ENCODE results near the gene HTR1B. TPM values are rescaled to one million over a fixed set of nuclear protein-coding genes. Genes with fewer than 3 reads are reported as not detected.

HTR1B gene
- total and polyA plus RNA-seq, 2 of the 4 experiments (the other 2 are of a cell fraction), result 0.27 to 0.36 TPM

DNA sequence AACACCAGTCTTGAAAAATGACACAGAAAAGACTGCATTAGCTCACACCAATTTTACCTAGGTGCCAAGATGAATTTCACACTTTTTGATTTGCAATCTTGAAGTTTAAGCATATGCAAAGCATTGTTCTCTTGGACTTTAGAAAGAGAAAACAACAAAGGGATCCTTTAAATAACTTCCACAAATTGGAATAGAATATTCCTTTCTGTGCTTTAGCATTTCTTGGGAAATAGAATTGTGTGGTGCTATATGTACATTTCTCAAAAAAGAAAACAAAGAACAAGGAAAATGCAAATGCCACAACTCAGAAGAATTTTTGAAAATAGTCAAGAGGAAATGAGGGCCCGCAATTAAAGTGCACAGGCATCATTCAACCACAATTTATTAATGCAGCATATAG, 17.0 kb downstream of the HTR1B start:
- Histone ChIP-seq H3K9ac (ENCODE audit: low read depth, low read length) (no peak overlapping the region), H2AK9ac (replicated peaks; ENCODE audit: low read depth, low read length, poor library complexity) (no peak overlapping the region), H3K14ac (replicated peaks; ENCODE audit: low read depth, low read length) (no peak overlapping the region), H3K9me3 (ENCODE audit: control insufficient read depth, insufficient read depth, low read length) (no peaks in the 10 kb centered on the region), H2BK5ac (ENCODE audit: low read depth, low read length, poor library complexity, severe bottlenecking) (peak overlapping the region; percentile 20), H2BK120ac (ENCODE audit: low read depth, low read length) (peak overlapping the region; percentile 52; the same call in 1 of the 2 replicates), H3K27ac (ENCODE audit: insufficient read depth, low read length) (no peak overlapping the region), H3K56ac (ENCODE audit: extremely low read depth, insufficient read depth, low read length) (no peak overlapping the region), H3K4me1 (ENCODE audit: control insufficient read depth, insufficient read depth, low read length) (peaks cover 5% of the 10 kb centered on the region), H3K4ac (ENCODE audit: low read depth, low read length) (no peak overlapping the region), H2BK20ac (ENCODE audit: low read depth, low read length) (peak overlapping the region; percentile 2; the same call in 1 of the 2 replicates), H4K91ac (ENCODE audit: insufficient read depth, low read depth, low read length) (no peak overlapping the region), H3K4me2 (ENCODE audit: low read depth, low read length) (no peak overlapping the region), H2AFZ (replicated peaks; ENCODE audit: low read length, poor library complexity) (no peak overlapping the region), H4K8ac (ENCODE audit: low read depth in 2 of 2, low read length in 2 of 2) (no peak overlapping the region), H2AK5ac (ENCODE audit: low read depth, low read length) (no peak overlapping the region), H3K18ac (ENCODE audit: low read depth, low read length) (no peak overlapping the region), H3K79me1 (ENCODE audit: low read depth in 1 of 2, low read length in 2 of 2) (no peaks in the 10 kb centered on the region), H3K23ac (ENCODE audit: low read depth, low read length) (no peak overlapping the region), H3K4me3 (ENCODE audit: insufficient read depth, low read depth, low read length) (no peak overlapping the region), H4K5ac (ENCODE audit: low read depth, low read length) (no peak overlapping the region), H3K36me3 (ENCODE audit: control insufficient read depth, insufficient read depth, low read length) (no peaks in the 10 kb centered on the region), H2BK15ac (ENCODE audit: low read depth, low read length) (no peak overlapping the region), H3K9me1 (ENCODE audit: insufficient read depth, low read length) (peaks cover 3% of the 10 kb centered on the region), H4K20me1 (ENCODE audit: insufficient read depth, low read length) (no peaks in the 10 kb centered on the region), H3K27me3 (ENCODE audit: control insufficient read depth, insufficient read depth, low read length) (no peaks in the 10 kb centered on the region)
- no TSS peak for BruUV-seq (replicated peaks)
- DNase-seq, result no peak
- ATAC-seq (ENCODE audit: low read depth), result no peak
- TF ChIP-seq, protein P1, sequence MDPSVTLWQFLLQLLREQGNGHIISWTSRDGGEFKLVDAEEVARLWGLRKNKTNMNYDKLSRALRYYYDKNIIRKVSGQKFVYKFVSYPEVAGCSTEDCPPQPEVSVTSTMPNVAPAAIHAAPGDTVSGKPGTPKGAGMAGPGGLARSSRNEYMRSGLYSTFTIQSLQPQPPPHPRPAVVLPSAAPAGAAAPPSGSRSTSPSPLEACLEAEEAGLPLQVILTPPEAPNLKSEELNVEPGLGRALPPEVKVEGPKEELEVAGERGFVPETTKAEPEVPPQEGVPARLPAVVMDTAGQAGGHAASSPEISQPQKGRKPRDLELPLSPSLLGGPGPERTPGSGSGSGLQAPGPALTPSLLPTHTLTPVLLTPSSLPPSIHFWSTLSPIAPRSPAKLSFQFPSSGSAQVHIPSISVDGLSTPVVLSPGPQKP (IDR thresholded peaks at IDR 0.05; ENCODE audit: borderline replicate concordance, low read depth, low read length), result no peak
- TF ChIP-seq CHD1 (IDR thresholded peaks at IDR 0.05; ENCODE audit: low read depth, low read length) (no peak), BHLHE40 (IDR thresholded peaks at IDR 0.05; ENCODE audit: low read depth, low read length) (no peak), CEBPB (IDR thresholded peaks at IDR 0.05; ENCODE audit: low read depth, low read length) (no peak), MAZ (IDR thresholded peaks at IDR 0.05; ENCODE audit: borderline replicate concordance, low read depth, low read length) (no peak), MAFK (IDR thresholded peaks at IDR 0.05; ENCODE audit: low read depth, low read length) (no peak), MXI1 (IDR thresholded peaks at IDR 0.05; ENCODE audit: borderline replicate concordance, low read depth, low read length) (no peak)
- ChIA-PET CTCF (no interaction called here), POLR2A (ENCODE audit: unreplicated experiment) (no interaction called here)
- in situ Hi-C loops (cut with MboI; ENCODE audit: low sequenced_read_pairs), result no loop called here
- no CpG with 5 or more reads among the region's 1 CpG for WGBS, 2 experiments (ENCODE audit: extremely low coverage in 2 of 2, insufficient read length in 1 of 2)
- intact Hi-C loops (cut with micrococcal nuclease), result no loop called here
- dilution Hi-C loops (cut with HindIII; ENCODE audit: low sequenced_read_pairs, unreplicated experiment), result no loop called here
